DND-41 (cell line): ENCODE measurements around the gene OGFOD2.

ENCODE experiments used
- CTCF ChIP-seq: IDR thresholded peaks from 2 replicates; pipeline ENCODE4 v1.5.1; 2012; ENCODE audit warnings: borderline replicate concordance, low read length, moderate library complexity, mild to moderate bottlenecking; ENCODE audit not compliant: poor library complexity, severe bottlenecking; ENCODE audit errors: extremely low read depth
- EZH2 ChIP-seq: IDR thresholded peaks from 3 replicates; pipeline ENCODE4 v1.6.1; 2012; ENCODE audit warnings: borderline replicate concordance, low read depth, mild to moderate bottlenecking, moderate library complexity, low read length, inconsistent platforms; ENCODE audit not compliant: severe bottlenecking

GRCh38 chr12:122974892-122975789 is at the start of gene OGFOD2:
- no peak for TF ChIP-seq CTCF
- TF ChIP-seq EZH2: no peak
